CD14-positive monocyte (primary cell): Measurements from ENCODE around the gene KRTAP22-2. TPM values are rescaled to one million over a fixed set of nuclear protein-coding genes. Genes with fewer than 3 reads are reported as not detected.

Source experiments
- DNase-seq, 3 donors: peaks; one replicate each; pipeline ENCODE4 v3.0.0-alpha.2; 2011 to 2022
- H2AFZ ChIP-seq: 2 replicates; pipeline ENCODE4 v1.6.0; 2012; ENCODE audit warnings: mild to moderate bottlenecking, low read depth, low read length, inconsistent platforms; ENCODE audit not compliant: insufficient read depth, poor library complexity, severe bottlenecking
- H3K27ac ChIP-seq, 2 donors: 1 replicate in 1 of 2; 2 replicates in 1 of 2; pipeline ENCODE4 v1.5.1; 2012 to 2013; ENCODE audit warnings: low read length in 2 of 2, control low read depth in 1 of 2, inconsistent platforms in 1 of 2, low read depth in 1 of 2, mild to moderate bottlenecking in 1 of 2
- H3K27me3 ChIP-seq, 2 donors: one replicate each; pipeline versions ENCODE4 v1.6.0 to v1.6.1; 2011 to 2013; ENCODE audit warnings: low read length in 2 of 2; ENCODE audit not compliant: control insufficient read depth in 2 of 2, insufficient read depth in 2 of 2
- H3K36me3 ChIP-seq, 2 donors: replicated peaks in 1 of 2; 1 replicate in 1 of 2; 2 replicates in 1 of 2; pipeline versions ENCODE4 v1.5.1 to v1.6.1; 2012 to 2013; ENCODE audit warnings: low read length in 2 of 2, control low read depth in 1 of 2, inconsistent platforms in 1 of 2, mild to moderate bottlenecking in 1 of 2; ENCODE audit not compliant: insufficient read depth in 2 of 2, control insufficient read depth in 1 of 2
- H3K4me1 ChIP-seq, 2 donors: 1 replicate in 1 of 2; 2 replicates in 1 of 2; pipeline versions ENCODE4 v1.5.1 to v1.6.1; 2012 to 2013; ENCODE audit warnings: low read length in 2 of 2, control low read depth in 1 of 2, inconsistent platforms in 1 of 2, mild to moderate bottlenecking in 1 of 2, moderate library complexity in 1 of 2; ENCODE audit not compliant: insufficient read depth in 2 of 2, control insufficient read depth in 1 of 2
- H3K4me2 ChIP-seq: replicated peaks from 2 replicates; pipeline ENCODE3; 2012; ENCODE audit warnings: low read length, moderate library complexity, mild to moderate bottlenecking; ENCODE audit not compliant: poor library complexity, severe bottlenecking; ENCODE audit errors: extremely low read depth
- H3K4me3 ChIP-seq, 3 experiments: fragments of 200-600 bp in 1 of 3; sonication (generic) in 1 of 3; replicated peaks in 1 of 3; 1 replicate in 2 of 3; 2 replicates in 1 of 3; pipeline ENCODE4 v1.5.1; 2011 to 2013; ENCODE audit warnings: low read length in 3 of 3, mild to moderate bottlenecking in 3 of 3, control low read depth in 2 of 3, low read depth in 2 of 3, inconsistent platforms in 1 of 3, moderate library complexity in 1 of 3
- H3K79me2 ChIP-seq: 2 replicates; pipeline ENCODE4 v1.6.0; 2012; ENCODE audit warnings: mild to moderate bottlenecking, control low read depth, inconsistent platforms, low read length, moderate library complexity; ENCODE audit not compliant: insufficient read depth
- H3K9ac ChIP-seq: 2 replicates; pipeline ENCODE4 v1.6.0; 2017; ENCODE audit warnings: low read length, mild to moderate bottlenecking; ENCODE audit not compliant: insufficient read depth, poor library complexity, severe bottlenecking
- H3K9me3 ChIP-seq, 2 donors: replicated peaks in 1 of 2; 1 replicate in 1 of 2; 2 replicates in 1 of 2; pipeline versions ENCODE4 v1.5.1 to v1.6.1; 2012 to 2013; ENCODE audit warnings: low read length in 2 of 2, control low read depth in 1 of 2; ENCODE audit not compliant: control insufficient read depth in 1 of 2, insufficient read depth in 1 of 2
- H4K20me1 ChIP-seq: 2 replicates; pipeline ENCODE4 v1.6.0; 2012; ENCODE audit warnings: mild to moderate bottlenecking, low read length, control low read depth, moderate library complexity; ENCODE audit not compliant: insufficient read depth
- H3K27ac Mint-ChIP-seq, 7 donors: one replicate each; pipeline ENCODE4 v1.8.0; 2020; ENCODE audit warnings: mild to moderate bottlenecking in 7 of 7, mixed read lengths in 7 of 7, moderate library complexity in 6 of 7, inconsistent platforms in 2 of 7
- H3K27me3 Mint-ChIP-seq, 3 donors: one replicate each; pipeline ENCODE4 v1.8.0; 2021 to 2022; ENCODE audit warnings: low read depth in 3 of 3, mild to moderate bottlenecking in 3 of 3, mixed read lengths in 3 of 3, moderate library complexity in 3 of 3, inconsistent platforms in 1 of 3
- H3K36me3 Mint-ChIP-seq, 2 donors: one replicate each; pipeline ENCODE4 v1.8.0; 2020; ENCODE audit warnings: mixed read lengths in 2 of 2, inconsistent platforms in 1 of 2, mild to moderate bottlenecking in 1 of 2
- H3K4me1 Mint-ChIP-seq: one replicate; pipeline ENCODE4 v1.8.0; 2020; ENCODE audit warnings: mild to moderate bottlenecking, mixed read lengths
- H3K4me3 Mint-ChIP-seq, 2 donors: one replicate each; pipeline ENCODE4 v1.8.0; 2020; ENCODE audit warnings: mild to moderate bottlenecking in 2 of 2, mixed read lengths in 2 of 2, moderate library complexity in 1 of 2
- H3K9me3 Mint-ChIP-seq, 7 donors: one replicate each; pipeline ENCODE4 v1.8.0; 2020 to 2022; ENCODE audit warnings: mixed read lengths in 7 of 7, mild to moderate bottlenecking in 6 of 7, moderate library complexity in 6 of 7, inconsistent platforms in 2 of 7
- WGBS: methylation state at CpG from one replicate; pipeline ENCODE4 v1.1.5; 2013; ENCODE audit warnings: missing lambda C conversion rate; ENCODE audit not compliant: insufficient coverage; 5-methylcytosine and 5-hydroxymethylcytosine counted together
- intact Hi-C, 2 donors: fragments of 100-400 bp; cut with micrococcal nuclease; formaldehyde crosslinking; loops; one replicate each; pipeline versions ENCODE4 v1.15.0 to v1.15.1; 2023
- polyA plus RNA-seq, 3 donors: library from polyadenylated mRNA; depleted of rRNA in 1 of 3; unstranded in 2 of 3; stranded (reverse) in 1 of 3; fragments of 300-500 nt in 2 of 3; fragments of >200 nt in 1 of 3; fragmentation: Illumina TruSeq in 2 of 3; gene quantifications; 1 replicate in 2 of 3; 2 replicates in 1 of 3; pipeline ENCODE4 v1.2.3, GENCODE V29; 2012 to 2021
- TF ChIP-seq, protein P1 (sequence below): fragments of 200-600 bp; IDR thresholded peaks from one replicate; pipeline ENCODE4 v1.8.0; 2022; ENCODE audit warnings: antibody characterized with exemption, mild to moderate bottlenecking

Gene KRTAP22-2
- polyA plus RNA-seq, 3 donors = not detected

DNA sequence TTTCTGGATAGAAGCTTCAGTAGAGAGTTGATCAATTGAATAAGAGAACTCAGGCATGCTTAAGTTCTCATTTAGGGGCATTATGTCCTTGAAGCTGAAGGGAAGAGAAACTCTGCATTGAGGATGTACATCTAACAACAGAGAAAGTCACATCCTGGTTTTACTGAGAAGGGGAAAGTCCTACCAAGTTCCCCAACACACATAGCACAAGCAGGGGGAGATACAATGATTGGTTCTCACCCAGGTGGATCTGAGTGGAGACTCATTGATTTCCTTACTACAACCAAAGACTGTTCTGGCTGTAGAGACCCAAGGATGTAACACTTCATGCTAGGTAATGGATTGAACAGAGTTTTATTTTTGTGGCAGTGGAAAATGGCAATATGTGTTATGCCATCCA lies 25.0 kb upstream of the KRTAP22-2 start:
- peaks cover 7 to 21% of the 10 kb centered on the region in 2 donors for H3K9me3 ChIP-seq
- H3K27ac ChIP-seq = no peak overlapping the region
- peaks cover 0 to 3% (median 0%) of the 10 kb centered on the region in 3 donors for H3K27me3 Mint-ChIP-seq
- DNase-seq = no peak
- no peak overlapping the region for H2AFZ ChIP-seq
- H3K36me3 Mint-ChIP-seq = no peaks in the 10 kb centered on the region
- no peaks in the 10 kb centered on the region for H3K27me3 ChIP-seq
- TF ChIP-seq, protein P1, sequence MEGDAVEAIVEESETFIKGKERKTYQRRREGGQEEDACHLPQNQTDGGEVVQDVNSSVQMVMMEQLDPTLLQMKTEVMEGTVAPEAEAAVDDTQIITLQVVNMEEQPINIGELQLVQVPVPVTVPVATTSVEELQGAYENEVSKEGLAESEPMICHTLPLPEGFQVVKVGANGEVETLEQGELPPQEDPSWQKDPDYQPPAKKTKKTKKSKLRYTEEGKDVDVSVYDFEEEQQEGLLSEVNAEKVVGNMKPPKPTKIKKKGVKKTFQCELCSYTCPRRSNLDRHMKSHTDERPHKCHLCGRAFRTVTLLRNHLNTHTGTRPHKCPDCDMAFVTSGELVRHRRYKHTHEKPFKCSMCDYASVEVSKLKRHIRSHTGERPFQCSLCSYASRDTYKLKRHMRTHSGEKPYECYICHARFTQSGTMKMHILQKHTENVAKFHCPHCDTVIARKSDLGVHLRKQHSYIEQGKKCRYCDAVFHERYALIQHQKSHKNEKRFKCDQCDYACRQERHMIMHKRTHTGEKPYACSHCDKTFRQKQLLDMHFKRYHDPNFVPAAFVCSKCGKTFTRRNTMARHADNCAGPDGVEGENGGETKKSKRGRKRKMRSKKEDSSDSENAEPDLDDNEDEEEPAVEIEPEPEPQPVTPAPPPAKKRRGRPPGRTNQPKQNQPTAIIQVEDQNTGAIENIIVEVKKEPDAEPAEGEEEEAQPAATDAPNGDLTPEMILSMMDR = no peak
- H3K4me2 ChIP-seq = no peak overlapping the region
- no peak overlapping the region for H3K4me3 ChIP-seq
- no peaks in the 10 kb centered on the region for H3K36me3 ChIP-seq
- H3K4me1 Mint-ChIP-seq = no peaks in the 10 kb centered on the region
- no peaks in the 10 kb centered on the region for H4K20me1 ChIP-seq
- no peaks in the 10 kb centered on the region for H3K79me2 ChIP-seq
- H3K27ac Mint-ChIP-seq = peak overlapping the region in 1 of 7 donors; percentile 25
- intact Hi-C loops = no loop called here
- H3K9me3 Mint-ChIP-seq = peaks cover 0 to 11% (median 8%) of the 10 kb centered on the region in 7 donors
- no peaks in the 10 kb centered on the region for H3K4me1 ChIP-seq
- no peak overlapping the region for H3K9ac ChIP-seq
- no peak overlapping the region for H3K4me3 Mint-ChIP-seq

DNA sequence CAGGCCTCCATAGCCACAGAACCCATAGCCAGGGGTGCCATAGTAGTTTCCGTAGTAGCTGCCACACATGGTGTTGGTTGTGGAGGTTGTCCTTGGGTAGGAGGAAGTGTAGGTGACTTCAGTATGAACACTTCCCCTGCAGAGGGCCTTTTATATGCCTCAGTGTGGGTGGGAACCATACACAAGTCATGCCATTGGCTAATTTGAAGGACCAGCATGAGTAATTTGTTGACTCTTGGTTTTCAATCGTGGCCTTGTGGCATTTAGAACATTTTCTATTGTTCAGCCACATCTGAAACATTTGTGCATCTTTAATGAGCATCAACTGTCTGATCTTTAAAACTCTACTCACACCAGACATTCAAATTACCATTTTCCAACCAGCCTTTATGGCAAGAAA lies 23.6 kb upstream of the KRTAP22-2 start, which contains the start of gene KRTAP6-1:
Gene KRTAP6-1 (minus strand): TSS at position 95 of the 400 bp plus-strand sequence. CDS start 26 bp downstream, at position 69.
- WGBS = 67% methylated on average over 1 of the region's 2 CpGs
- no peak within 1 kb of the TSS for H3K27ac Mint-ChIP-seq
- H3K4me2 ChIP-seq = no peak within 1 kb of the TSS

More for the DNA sequence above, 23.6 kb upstream of the KRTAP22-2 start, which contains the start of gene KRTAP6-1:
- TF ChIP-seq, protein P1 = no peak
- DNase-seq = no peak
- Histone ChIP-seq H3K36me3 (no peaks in the 10 kb centered on the region), H3K9me3 (peaks cover 7 to 21% of the 10 kb centered on the region in 2 donors), H3K9ac (no peak within 1 kb of the TSS), H3K4me1 (no peaks in the 10 kb centered on the region), H2AFZ (no peak within 1 kb of the TSS), H3K27ac (no peak within 1 kb of the TSS), H3K4me3 (no peak within 1 kb of the TSS), H3K79me2 (no peaks in the 10 kb centered on the region), H3K27me3 (no peaks in the 10 kb centered on the region), H4K20me1 (no peaks in the 10 kb centered on the region)
- Mint-ChIP-seq H3K27me3 (peaks cover 0 to 3% (median 0%) of the 10 kb centered on the region in 3 donors), H3K36me3 (no peaks in the 10 kb centered on the region), H3K9me3 (peaks cover 0 to 11% (median 7%) of the 10 kb centered on the region in 7 donors), H3K4me3 (no peak within 1 kb of the TSS), H3K4me1 (no peaks in the 10 kb centered on the region)
- intact Hi-C loops = no loop called here
